GM21825 (cell line): Measurements from ENCODE around the gene BEST3.
"Not testable (repeated sequence)": the region's sequence is repeated elsewhere in the genome, so short reads cannot be mapped to it uniquely, and the experiment has no call there.

Source experiments
- ATAC-seq: cut with Tn5 transposase; IDR thresholded peaks from one replicate; pipeline ENCODE4 v1.9.1; 2021; ENCODE audit warnings: mild to moderate bottlenecking, moderate library complexity; ENCODE audit not compliant: unreplicated experiment

The BEST3 gene

GRCh38 chr12:69688471-69689427 is 10.4 kb downstream of the BEST3 start:
- no peak for ATAC-seq

DNA sequence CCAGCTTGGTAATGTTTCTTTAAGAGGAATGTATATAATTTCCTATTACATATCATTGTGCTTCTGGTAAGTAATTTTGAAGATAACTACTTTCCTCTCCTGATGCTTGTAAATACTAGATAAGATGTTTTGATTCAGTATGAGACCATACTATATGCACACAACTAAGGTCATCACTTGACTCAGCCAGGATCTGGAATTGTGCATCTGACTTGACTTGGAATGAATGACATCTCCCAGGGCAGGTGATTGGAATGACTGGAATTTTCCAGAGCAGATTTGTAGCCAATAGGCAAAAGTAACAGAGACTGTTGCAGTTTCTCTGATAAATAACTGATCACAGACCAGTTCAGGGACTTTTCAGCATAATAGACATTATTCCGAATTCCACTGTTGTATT is 11.1 kb downstream of the BEST3 start:
- no peak for ATAC-seq

DNA sequence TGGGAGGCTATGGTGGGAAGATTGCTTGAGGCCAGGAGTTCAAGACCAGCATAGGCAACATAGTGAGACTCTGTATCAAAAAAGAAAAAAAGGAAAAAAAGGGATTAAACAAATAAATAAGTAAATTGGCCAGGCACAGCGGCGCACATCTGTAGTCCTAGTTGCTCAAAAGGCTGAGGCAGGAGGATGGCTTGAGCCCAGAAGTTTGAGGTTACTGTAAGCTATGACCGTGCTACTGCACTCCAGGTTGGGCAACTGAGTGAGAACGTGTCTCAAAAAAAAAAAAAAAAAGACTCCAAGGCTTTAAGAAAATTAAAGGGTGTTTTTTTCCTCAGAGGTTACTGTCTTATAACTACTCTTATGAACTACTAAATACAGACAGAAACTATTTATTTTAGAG is 11.7 kb downstream of the BEST3 start:
- no peak for ATAC-seq

DNA sequence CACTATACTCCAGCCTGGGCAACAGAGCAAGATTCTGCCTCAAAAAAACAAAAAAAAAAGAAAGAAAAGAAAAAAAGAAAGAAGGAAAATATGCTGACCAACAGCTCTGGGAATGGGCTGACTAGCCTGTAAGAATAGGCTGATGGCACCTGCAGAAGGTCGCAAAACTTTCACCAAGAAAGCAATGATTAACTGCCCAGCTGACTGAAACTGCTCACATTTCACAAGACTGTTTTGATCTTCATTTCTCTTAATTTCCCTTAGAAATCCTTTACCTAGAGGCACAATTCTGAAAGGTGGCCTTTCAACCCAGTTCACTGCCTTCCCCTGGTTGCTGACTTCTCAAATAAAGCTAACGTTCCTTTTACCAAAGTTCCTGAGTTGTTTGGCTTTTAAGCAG is 12.4 kb downstream of the BEST3 start:
- ATAC-seq: peak; percentile 59

DNA sequence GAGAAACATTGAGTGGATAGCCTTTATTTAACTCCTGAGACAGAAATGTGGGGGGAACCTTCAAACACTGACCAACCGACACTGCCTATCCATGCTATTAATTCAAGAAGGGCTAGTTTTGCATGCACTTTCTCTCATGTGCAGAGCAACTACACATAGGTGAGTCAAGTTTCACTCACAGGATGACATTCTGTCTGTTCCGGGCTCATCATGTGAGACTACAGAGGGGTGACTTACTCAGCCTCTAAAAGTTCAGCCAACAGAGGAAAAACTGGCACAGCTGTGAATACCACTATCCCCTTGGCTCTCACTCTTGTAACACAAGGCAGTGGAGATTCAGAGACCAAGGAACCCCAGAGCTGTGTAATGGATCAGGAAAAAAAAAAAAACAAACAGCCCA is 13.3 kb downstream of the BEST3 start:
- ATAC-seq: peak; percentile 62

DNA sequence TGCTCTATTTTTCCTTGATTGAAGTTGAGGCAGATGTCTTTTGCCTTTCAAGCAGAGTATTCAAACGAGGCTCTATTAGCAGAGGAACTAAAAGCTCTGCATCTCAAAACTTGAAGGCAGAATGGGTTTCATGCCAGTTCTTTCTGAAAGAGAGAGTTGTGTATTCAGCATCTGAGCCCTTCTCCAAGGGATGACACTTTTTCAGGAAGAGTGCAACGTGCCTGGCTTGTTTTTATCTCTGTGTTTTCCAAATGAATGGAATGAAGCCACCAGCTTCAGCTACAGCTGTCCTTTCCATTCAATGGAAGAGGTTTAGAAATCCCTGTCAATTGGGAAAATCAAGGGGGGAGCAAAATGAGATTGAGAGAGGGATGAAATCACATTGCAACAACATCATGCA is 14.6 kb downstream of the BEST3 start:
- no peak for ATAC-seq

GRCh38 chr12:69682110-69682755 is 16.9 kb downstream of the BEST3 start:
- no peak for ATAC-seq

GRCh38 chr12:69679119-69679518 is 20.0 kb downstream of the BEST3 start:
- ATAC-seq: no peak

- ATAC-seq: no peak
Observed at GRCh38 chr12:69676257-69677012, 22.7 kb downstream of the BEST3 start.

GRCh38 chr12:69672195-69672594 is 26.9 kb downstream of the BEST3 start:
- no peak for ATAC-seq

GRCh38 chr12:69671597-69671996 is 27.5 kb downstream of the BEST3 start:
- no peak for ATAC-seq

DNA sequence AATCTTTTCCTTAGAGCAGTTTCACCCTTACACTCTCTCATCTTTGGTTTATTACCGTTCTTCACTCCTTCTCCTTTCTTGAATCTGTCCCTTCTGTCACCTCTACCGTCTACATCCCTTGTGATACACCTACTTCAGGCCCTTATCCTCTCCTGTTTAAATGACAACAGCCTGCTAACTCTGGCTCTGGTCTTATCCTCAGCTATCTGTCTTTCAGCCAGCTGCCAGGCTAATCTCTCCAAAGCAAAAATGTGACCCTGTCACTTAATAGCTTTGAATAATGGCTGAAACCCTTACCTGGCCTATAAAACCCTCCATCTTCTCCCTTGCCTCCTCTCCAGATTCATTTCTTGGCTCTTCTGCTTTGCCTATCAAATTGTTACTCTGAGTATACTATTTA is 32.3 kb downstream of the BEST3 start:
- no peak for ATAC-seq

GRCh38 chr12:69664930-69665377 is 34.1 kb downstream of the BEST3 start:
- ATAC-seq: not testable (repeated sequence)

GRCh38 chr12:69663726-69664125 is 35.4 kb downstream of the BEST3 start:
- ATAC-seq: no peak

GRCh38 chr12:69662764-69663163 is 36.3 kb downstream of the BEST3 start:
- ATAC-seq: no peak

DNA sequence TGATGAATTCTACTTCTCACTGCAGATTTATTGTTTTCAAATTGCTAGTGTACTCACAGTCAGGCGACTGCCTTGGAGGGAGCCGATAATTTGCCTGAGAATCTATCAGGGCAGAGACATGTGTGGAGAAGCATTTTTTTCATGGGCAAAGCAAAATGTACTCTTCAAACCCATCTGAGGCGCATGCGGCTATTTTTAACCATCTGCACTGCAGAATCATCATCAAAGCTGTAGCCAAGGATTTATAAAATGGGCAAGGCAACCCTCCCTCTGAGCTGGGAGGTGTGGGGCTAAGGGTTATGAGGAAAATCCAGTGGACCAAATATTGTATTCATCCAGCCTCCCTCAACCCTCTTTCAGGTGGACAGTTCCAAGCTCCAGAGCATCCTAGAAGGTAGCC is 37.7 kb downstream of the BEST3 start:
- ATAC-seq: no peak

DNA sequence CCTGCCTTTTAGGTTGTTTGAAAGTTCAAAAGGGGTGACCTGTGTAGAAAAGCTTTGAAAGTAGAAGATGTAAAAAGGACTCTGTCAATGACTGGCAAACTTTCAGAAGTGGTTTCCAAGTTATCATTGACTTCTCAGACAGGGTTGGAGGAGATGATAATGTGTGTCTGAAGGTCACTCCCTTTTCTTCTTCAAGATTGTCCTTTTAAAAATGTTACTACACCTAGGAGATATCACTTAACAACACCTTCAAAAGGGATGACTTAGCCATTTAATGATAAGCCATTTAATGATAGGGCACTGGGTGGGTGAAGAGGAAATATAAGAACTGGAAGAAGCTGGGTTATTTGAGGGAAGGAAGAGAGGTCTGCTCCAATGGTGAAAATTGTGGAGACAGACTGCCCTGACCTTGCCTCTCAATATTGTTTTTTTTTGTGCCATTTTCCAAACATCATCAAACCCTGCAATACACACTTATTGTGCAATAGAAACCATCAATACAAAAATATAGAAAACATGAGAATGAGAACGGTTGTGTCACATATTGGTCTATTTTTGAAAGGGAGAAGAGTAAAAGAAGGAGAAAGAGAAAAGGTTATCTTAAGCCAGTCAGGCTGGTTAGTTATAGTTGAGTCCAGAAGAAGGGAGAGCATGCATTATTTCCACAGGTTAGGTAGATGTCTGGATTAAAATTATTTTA is 38.8 kb downstream of the BEST3 start:
- ATAC-seq: no peak

DNA sequence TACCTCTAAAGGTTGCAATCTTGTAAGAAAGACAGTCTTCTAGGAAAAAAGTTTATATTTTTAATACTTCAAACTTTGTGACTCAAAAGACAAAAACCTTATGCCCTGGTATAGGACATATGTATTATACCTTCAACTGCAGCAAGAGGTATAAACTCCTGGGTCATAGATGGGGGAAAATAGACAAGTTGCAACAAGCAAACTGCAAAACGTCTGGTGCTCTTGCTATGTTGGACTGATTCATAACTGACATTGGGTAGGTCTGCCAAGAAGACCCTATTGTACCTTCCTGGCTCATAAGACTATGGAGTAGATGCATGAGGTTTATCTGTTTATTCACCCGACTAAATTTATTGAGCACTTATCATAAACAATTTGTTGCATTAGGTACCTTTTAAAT is 40.9 kb downstream of the BEST3 start:
- ATAC-seq: no peak

- no peak for ATAC-seq
Observed at GRCh38 chr12:69657376-69658137, 41.5 kb downstream of the BEST3 start.
